Measurements from ENCODE around the gene CNTN4.

Gene CNTN4

GRCh38 chr3:2614578-2614977 is 515.9 kb downstream of the CNTN4 start:
- no peak for DNase-seq

GRCh38 chr3:2615080-2615479 is 516.4 kb downstream of the CNTN4 start:
- no peak for DNase-seq

- DNase-seq = no peak
Observed at GRCh38 chr3:2623436-2623835, 524.8 kb downstream of the CNTN4 start.

- no peak for DNase-seq
Observed at GRCh38 chr3:2628117-2628516, 529.5 kb downstream of the CNTN4 start.

- no peak for DNase-seq
Observed at GRCh38 chr3:2635511-2635910, 536.8 kb downstream of the CNTN4 start.

- DNase-seq = no peak
Observed at GRCh38 chr3:2643606-2644005, 544.9 kb downstream of the CNTN4 start.

- no peak for DNase-seq
Observed at GRCh38 chr3:2645001-2645400, 546.3 kb downstream of the CNTN4 start.

GRCh38 chr3:2650746-2651145 is 552.1 kb downstream of the CNTN4 start:
- DNase-seq = no peak

GRCh38 chr3:2652386-2652785 is 553.7 kb downstream of the CNTN4 start:
- no peak for DNase-seq

GRCh38 chr3:2653706-2654105 is 555.0 kb downstream of the CNTN4 start:
- no peak for DNase-seq

GRCh38 chr3:2655229-2655701 is 556.6 kb downstream of the CNTN4 start:
- DNase-seq = no peak

GRCh38 chr3:2656806-2657777 is 558.4 kb downstream of the CNTN4 start:
- DNase-seq = no peak

- DNase-seq = no peak
Observed at GRCh38 chr3:2657971-2658370, 559.3 kb downstream of the CNTN4 start.

GRCh38 chr3:2659896-2660295 is 561.2 kb downstream of the CNTN4 start:
- DNase-seq = no peak

GRCh38 chr3:2661078-2661477 is 562.4 kb downstream of the CNTN4 start:
- no peak for DNase-seq

- DNase-seq = no peak
Observed at GRCh38 chr3:2677501-2677900, 578.8 kb downstream of the CNTN4 start.

- no peak for DNase-seq
Observed at GRCh38 chr3:2680236-2680635, 581.6 kb downstream of the CNTN4 start.

- no peak for DNase-seq
Observed at GRCh38 chr3:2684046-2684445, 585.4 kb downstream of the CNTN4 start.

GRCh38 chr3:2686816-2687502 is 588.3 kb downstream of the CNTN4 start:
- DNase-seq = no peak

GRCh38 chr3:2697589-2697988 is 598.9 kb downstream of the CNTN4 start:
- no peak for DNase-seq

- no peak for DNase-seq
Observed at GRCh38 chr3:2701471-2701870, 602.8 kb downstream of the CNTN4 start.

GRCh38 chr3:2706144-2706835 is 607.6 kb downstream of the CNTN4 start:
- DNase-seq = no peak

GRCh38 chr3:2706836-2707210 is 608.2 kb downstream of the CNTN4 start:
- DNase-seq = no peak
